ENCODE results near the gene TMEM154.

The TMEM154 gene

DNA sequence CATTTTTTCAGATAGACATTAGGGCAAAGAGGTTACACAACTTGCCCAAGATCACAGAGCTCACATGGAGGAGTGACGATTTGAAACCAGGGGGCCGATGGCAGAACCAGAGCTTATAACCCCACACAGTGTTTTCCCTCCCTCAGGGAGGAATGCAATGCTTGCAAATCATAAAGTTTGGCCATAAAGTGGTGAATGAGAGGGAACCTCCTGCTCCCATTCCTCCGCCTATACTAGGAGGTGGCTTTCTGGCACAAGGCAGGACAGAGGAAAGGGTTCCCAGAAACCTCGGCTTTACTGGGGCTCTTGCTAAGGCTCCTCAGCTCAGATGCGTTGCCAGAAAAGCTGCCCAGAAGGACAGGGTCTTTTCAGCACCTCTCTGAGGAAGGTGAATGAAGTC lies 19.3 kb downstream of the TMEM154 start:
- no peak overlapping the region for H3K4me3 ChIP-seq (replicated peaks in 1 of 2; ENCODE audit: low read depth in 2 of 2, low read length in 2 of 2)
- TF ChIP-seq CTCF (IDR thresholded peaks at IDR 0.05; ENCODE audit: low read depth, low read length): no peak
- no peak for DNase-seq (ENCODE audit: low read depth in 2 of 2)

GRCh38 chr4:152659806-152660205 lies 20.0 kb downstream of the TMEM154 start:
- H3K4me3 ChIP-seq (replicated peaks in 1 of 2; ENCODE audit: low read depth in 2 of 2, low read length in 2 of 2): no peak overlapping the region
- no peak for DNase-seq (ENCODE audit: low read depth in 2 of 2)
- TF ChIP-seq CTCF (IDR thresholded peaks at IDR 0.05; ENCODE audit: low read depth, low read length): no peak

- no peak overlapping the region for H3K4me3 ChIP-seq (replicated peaks in 1 of 2; ENCODE audit: low read depth in 2 of 2, low read length in 2 of 2)
- no peak for TF ChIP-seq CTCF (IDR thresholded peaks at IDR 0.05; ENCODE audit: low read depth, low read length)
- DNase-seq (ENCODE audit: low read depth in 2 of 2): no peak
Observed at GRCh38 chr4:152657657-152658056, 22.1 kb downstream of the TMEM154 start.

- H3K4me3 ChIP-seq (replicated peaks in 1 of 2; ENCODE audit: low read depth in 2 of 2, low read length in 2 of 2): no peak overlapping the region
- no peak for DNase-seq (ENCODE audit: low read depth in 2 of 2)
- no peak for TF ChIP-seq CTCF (IDR thresholded peaks at IDR 0.05; ENCODE audit: low read depth, low read length)
Observed at GRCh38 chr4:152655272-152656129, 24.3 kb downstream of the TMEM154 start.

DNA sequence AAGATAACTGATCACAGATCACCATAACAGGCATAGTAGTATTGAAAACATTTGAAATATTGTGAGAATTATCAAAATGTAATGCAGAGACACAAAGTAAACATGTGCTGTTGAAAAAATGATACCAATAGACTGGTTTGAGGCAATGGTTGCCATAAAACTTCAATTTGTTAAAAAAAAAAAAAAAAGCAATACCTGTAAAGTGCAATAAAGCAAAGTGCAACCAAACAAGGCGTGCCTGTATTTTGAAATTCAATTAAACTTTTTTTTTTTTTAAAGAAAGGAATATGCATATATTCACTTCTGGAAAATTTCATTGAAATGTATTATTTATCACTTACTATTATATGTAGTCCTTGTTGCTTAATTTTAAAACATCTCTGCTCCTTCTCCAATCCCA lies 27.7 kb downstream of the TMEM154 start:
- no peak overlapping the region for H3K4me3 ChIP-seq (replicated peaks in 1 of 2; ENCODE audit: low read depth in 2 of 2, low read length in 2 of 2)
- no peak for DNase-seq (ENCODE audit: low read depth in 2 of 2)
- TF ChIP-seq CTCF (IDR thresholded peaks at IDR 0.05; ENCODE audit: low read depth, low read length): no peak

GRCh38 chr4:152651473-152652060 lies 28.2 kb downstream of the TMEM154 start:
- TF ChIP-seq CTCF (IDR thresholded peaks at IDR 0.05; ENCODE audit: low read depth, low read length): no peak
- no peak overlapping the region for H3K4me3 ChIP-seq (replicated peaks in 1 of 2; ENCODE audit: low read depth in 2 of 2, low read length in 2 of 2)

More at GRCh38 chr4:152651473-152652060, 28.2 kb downstream of the TMEM154 start:
- no peak for DNase-seq (ENCODE audit: low read depth in 2 of 2)
